ENCODE data around the gene RUVBL1.
A peak's percentile ranks its signal among the peaks of the same experiment; 100 is the strongest.

The RUVBL1 gene

DNA sequence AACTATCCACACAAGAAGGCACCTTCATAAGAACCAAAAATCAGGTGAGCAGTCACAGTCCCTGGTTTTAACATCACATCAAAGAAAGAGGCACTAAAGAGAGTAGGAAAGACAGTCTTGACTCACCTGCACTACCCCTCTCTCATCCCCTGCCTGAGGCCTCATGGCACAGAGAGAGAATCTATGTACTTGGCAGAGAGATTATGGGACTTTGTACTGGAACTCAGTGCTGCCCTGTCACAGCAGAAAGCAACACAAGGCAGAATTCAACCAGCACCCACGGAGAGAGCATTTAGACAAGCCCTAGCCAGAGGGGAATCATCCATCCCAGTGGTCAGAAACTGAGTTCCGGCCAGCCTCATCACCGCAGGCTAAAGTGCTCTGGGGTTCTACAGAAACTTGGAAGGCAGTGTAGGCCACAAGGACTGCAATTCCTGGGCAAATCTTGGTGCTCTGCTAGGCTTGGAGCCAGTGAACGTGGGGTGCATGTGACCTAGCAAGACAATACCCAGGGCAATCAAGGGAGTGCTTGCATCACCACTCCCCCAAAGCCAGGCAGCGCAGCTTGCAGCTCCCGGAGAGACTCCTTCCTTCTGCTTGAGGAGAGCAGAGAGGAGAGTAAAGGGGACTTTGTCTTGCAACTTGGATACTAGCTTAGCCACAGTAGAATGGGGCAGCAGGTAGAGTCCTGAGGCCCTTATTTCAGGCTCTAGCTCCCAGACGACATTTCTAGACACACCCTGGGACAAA is 8.5 kb upstream of the RUVBL1 start:
- no peak for DNase-seq

DNA sequence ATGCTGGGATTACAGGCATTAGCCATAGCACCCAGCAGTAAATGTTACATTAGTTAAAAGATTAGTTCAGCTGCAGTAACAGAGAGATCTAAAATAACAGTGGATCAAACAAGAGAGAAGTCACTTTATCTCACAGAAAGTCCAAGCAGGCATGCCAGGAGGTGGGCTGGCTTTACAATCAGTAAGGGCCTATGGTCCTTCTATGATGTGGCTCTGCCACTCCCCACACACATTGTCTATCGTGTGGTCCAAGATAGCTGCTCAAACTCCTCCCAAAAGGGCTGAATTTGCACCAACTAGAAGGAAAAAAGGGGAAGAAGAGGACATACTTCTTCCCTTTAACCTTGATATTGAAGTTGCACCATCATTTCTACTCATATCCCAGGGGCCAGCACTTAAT is 4.6 kb upstream of the RUVBL1 start:
- DNase-seq, result no peak

DNA sequence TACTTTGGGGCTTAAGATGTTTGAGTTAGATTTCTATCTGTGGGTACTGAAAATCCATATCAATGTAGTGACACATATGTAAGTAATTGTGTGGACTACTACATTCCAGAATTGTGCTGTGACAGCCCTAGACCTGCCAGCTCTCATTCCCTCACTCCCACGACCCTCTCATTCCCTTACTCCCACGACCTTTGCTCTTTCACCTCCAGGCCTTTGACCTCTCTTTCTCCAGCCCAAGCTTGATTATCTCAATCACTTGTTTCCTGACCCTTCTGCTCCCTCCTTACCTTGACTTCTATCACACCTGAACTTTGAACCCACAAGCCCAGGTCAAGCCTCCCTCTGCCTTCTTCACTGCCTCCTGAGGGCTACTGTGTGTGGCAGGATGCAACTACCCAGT is 3.6 kb upstream of the RUVBL1 start:
- no peak for DNase-seq

DNA sequence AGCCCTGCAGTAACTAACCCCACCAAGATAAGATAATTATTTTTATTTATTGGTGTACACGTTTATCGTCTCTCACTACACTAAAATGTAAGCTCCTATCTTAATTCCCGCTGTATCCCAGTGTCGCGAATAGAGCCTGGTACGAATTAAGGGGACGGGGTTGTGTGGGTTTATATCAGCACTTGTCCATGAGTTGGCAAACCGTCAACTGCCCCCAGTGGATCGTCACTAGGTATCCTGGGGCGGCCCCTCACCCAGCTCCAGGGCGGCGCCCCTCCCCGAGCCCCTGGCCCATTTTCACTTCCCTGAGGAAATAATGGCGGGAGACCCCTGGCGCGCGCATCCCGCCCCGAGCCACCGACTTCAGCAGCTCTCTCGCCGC is 465 bp downstream of the RUVBL1 start:
- no peak for DNase-seq

DNA sequence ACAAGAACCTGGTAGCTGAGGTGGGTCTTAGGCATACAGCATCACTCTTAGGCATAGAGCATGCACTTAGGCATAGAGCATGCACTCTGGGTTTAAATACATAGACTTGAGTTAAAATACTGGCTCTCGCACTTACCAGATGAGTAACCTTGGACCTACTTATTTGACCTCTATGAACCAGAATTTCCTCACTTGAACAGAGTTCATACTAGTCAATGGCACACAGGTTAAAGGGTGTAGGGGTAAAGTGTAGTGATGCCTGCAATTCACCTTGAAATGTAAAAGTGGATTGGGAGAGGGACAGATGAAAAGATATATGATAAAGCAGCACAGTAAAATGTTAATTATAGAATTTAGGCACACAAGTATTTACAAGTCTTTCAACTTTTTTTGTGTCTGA is 1.6 kb downstream of the RUVBL1 start:
- no peak for DNase-seq

DNA sequence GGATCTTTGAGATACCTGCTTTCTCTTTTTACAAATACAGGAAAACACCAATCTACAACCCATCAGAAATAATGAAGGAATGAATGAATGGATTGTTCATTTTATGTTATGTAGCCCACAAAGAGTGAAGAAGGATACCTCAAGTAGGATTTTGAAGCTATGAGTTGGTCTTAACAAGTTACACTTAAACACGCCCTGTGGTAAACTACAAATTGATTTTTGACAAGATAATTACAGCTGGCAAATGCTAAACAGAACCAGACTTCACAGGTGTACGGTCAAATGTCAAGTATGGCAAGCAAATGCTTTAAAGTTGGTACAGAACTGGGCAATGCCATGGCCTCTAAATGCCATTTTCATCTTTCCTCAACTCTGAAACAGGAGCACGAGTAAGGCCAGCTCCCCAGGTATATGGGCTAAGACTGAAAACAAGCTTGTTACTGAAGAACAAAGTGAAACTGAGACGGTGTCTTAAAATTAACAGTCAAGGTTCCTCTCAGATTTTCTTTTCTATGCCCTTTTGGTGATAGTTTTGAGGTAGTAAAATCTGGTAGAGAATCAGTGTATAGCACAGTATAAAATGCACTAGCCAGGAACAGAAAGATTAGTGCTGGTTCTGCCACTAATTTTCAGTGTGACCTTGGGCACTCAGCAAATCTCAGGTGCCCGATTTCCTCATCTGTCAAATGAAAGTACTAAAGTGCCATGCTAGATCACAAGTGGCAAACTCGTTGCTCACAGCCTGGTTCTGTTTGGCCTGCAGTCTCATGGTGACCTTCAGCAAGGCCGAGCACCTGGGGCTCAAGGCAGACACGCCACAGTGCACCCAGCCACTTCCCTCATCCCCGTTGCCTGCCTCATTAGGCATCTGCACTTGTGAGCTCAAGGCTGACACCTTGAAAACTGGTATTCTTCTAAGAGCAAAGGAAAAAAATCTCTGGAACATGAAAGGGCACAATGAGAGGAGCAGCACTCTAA is 9.5 kb downstream of the RUVBL1 start:
- DNase-seq, result no peak

DNA sequence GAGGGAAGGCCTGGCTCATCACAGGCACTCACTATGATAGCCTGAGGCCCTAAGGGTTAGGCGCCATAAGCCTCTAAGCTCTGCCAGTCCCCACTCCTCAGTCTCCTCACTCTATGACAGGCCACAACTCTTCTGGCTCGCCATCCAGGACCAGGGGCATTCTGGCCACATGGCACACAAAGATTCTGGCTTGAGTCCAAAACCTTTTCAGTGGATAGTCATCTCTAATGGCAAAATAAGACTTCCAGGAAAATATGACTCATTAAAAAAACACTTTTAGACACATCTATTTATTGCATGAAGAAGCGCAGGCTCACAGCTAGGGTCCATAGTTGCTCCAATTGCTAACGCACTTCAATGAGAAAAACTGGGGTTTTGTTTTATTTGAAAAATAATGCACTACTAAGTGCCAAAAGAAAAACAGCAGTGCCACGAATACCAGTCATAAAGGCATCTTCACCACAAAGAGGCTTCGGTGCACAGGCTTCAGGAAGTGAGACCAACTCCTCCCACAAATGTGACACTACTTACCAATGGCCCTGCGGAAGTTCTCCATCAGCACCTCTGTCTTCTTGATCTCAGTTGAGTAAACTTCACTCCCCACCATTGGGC is 11.1 kb downstream of the RUVBL1 start:
- peak; percentile 5 for DNase-seq

DNA sequence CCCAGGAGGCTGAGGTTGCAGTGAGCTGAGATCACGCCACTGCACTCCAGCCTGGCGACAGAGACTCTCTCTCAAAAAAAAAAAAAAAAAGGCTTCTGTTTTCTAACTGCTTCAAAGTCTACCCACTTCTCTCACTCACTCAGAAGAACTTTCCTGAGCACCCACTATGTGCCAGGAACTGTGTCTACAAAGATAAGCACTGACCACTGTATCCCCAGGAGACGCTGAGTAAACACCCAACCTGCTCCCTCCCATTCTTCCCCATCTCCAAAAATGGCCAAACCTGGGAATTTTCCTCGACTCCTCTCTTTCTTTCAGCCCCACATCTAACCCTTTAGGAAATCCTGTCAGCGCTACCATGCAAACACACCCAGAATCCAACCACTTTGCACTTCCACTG is 12.5 kb downstream of the RUVBL1 start:
- DNase-seq, result no peak

DNA sequence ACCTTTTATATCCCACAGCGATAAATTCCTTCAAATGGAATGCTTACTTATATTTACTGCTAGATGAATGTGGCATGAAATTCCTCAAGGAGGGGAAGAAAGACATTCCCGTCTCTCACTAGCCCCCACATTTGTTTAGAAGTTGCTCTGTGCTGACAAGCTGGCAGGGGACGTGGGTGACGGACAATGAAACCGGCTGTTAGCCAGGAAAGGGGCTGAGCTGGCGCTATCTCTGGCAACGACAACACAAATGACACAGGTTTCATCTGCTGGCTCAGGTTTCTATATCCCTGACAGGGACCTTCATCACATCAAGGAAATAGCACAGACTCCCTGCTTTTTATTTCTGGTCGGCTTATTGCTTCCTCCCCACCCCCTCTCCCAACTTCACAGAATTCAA is 15.8 kb downstream of the RUVBL1 start:
- no peak for DNase-seq

DNA sequence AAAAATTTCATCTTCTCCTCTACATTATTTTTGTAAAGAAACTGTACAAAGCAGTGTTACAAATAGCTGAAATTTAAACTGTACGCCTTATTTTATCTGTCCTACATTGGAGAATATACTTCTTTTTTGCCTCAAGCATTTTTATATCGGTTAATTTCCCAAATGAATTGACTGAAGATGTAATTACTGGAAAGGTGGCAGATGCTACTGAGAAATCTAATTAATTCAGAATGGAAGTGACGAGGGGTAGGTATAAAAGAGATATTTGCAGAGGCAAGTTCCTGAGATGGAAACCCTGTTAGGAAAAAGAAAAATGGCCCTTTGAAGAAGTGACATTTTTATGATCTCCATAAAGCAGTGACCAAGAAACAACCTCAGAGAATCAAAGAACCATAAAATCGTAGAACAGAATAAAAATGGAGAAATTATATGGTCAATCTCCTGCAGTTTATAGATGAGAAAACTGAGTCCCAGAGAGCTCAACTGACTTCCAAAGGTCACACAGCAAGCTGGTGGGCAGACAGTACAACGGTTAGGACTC is 20.4 kb downstream of the RUVBL1 start:
- DNase-seq, result no peak

DNA sequence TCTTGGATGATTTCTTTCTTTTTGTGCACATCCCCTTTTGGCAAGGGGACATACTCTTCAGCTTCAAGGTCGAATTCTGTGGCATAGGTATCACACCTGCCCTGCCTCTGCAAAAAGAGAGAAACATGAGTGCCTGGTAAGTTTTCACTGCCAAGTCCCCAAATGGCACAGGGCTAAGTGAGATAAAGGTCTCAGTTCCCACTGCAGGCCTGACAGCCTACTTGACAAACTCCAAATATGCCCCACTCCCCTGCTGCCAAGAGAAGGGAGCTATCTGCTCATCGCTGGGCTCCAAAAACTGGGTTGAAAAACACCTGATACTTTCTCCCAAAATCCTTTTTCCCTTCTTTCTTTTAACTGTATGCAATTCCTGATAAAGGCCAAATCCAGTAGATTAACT is 23.0 kb downstream of the RUVBL1 start:
- no peak for DNase-seq

DNA sequence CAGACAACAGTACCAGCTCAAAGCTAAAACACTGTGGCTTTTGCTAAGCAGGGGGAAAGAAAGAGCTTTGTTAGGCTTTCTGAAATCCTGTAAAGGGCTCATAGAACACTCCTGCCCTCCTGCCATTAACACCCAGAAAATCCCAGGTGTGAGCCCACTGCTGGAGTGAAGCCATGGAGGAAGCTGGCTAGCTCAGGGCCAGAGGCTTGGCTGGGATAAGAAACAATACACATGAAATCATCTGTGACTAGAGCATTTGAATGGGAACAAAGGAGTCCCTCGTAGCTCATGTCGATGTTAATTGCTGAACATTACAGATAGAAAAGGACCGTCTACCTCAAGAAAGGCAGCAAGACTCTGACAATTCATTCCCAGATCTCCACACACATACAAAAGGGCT is 23.5 kb downstream of the RUVBL1 start:
- no peak for DNase-seq

DNA sequence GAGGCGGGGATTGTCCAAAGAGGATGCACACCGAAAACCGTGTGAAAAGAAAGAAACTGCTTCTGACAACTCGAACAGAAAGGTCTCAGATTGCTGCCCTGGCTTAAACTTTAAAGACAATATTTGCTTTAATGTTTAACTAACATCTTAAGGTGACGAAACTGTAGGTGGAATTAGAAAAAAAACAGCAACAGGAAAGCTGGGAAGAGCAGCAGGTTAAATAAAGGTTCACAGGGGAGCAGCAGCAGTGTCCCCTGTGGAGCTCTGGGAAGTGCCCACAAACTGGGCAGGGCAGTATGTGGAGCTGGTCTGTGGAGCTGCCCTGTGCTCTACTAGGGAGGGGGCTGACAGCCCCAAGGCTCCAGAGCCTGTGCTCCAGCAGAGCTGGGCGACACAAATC is 25.4 kb downstream of the RUVBL1 start:
- DNase-seq, result no peak

DNA sequence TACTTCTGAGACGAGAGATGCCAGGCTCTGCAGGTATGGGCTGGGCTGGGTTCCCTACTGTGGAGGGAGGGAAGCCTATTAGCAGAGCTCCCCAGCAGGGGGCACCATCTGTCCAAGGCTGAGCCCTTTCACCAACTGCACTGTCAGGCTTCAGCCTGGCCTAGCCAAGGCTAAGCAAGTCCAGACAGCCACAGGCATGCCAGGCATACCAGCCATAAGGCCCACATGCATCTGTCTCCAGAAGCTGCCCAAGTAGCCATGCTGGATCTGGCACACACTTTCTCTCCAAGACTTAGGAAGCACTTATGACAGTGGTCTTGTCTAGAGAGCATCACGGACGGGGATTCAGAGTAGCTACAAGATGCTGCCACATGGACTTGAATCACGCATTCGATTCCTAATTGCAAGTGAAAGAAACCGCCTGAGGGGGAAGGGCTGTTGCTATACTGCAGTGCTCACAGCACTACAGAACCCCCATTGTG is 28.3 kb downstream of the RUVBL1 start:
- DNase-seq, result peak; percentile 89

DNA sequence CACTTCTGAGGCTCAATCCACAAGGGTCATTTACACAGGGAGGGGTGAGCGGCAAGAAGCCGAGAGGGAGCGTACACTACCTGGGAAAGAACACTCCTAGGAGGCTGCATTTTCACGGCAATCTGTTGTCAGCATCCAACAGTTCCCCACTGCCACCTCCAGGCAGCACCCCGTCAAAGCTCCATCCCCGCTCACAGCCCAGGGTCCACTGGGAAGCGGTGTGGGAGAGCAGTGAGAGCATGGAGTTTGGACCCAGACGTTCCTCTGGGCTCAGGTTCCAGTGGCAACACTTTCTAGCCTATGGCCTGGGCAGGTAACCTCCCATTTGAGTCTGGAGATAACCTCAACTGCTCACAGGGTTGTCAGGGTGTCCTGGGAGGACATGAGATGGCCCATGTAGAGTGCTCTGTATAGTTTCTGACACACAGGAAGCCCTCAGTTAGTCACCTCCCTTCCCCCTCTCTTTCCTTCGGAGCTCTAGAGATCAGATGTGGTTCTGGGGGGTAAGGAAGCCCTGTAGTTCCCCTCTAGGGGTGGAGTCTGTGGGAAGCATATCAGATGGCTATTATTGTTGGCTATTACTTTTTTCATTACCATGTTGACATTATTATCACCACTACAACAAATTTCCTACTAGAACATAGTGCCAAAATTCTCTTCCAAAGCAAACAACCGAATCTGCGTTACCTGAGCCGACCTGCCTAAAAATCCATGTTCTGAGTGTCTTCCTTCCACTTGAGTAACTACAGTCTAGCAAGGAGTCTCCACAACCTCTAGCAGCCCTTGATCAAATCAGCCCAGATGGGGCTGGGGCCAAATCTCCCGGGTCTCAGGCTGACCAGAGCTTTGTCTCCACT is 29.1 kb downstream of the RUVBL1 start:
- no peak for DNase-seq

DNA sequence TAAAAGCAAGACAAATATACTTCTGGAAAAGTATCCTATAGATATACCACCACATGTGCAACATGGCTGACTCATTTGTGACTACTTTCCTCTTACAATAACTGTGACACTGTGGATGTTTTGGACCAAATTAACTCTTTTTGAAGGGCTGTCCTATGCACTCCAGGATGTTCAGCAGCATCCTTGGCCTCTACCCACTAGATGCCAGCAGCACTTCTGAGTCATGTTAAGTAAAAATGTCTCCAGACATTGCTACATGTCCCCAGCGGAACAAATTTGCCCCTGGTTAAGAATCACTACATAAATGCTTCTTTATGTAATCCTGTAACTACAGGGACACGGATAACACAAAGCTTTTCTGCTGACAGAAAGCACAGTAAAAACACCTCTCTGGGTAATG is 32.0 kb downstream of the RUVBL1 start:
- DNase-seq, result no peak

DNA sequence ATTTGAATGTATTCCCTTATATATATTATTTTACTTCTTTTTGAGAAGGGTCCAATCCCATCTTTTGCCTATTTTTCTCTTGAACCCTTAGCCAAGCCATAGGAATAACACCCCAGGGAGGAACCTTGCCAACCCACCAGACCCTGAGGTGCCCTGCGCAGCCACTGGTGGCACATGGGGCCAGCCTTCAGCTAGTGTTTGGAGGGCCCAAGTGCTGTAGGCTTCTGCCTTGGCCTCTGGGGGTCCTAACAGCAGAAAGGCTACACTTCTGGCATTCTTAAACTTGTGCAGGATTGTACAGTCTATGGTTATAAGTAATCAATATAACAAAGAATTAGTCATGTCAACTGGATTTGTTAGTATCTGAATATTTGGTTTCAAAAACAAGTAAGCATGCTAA is 34.5 kb downstream of the RUVBL1 start:
- DNase-seq, result no peak

DNA sequence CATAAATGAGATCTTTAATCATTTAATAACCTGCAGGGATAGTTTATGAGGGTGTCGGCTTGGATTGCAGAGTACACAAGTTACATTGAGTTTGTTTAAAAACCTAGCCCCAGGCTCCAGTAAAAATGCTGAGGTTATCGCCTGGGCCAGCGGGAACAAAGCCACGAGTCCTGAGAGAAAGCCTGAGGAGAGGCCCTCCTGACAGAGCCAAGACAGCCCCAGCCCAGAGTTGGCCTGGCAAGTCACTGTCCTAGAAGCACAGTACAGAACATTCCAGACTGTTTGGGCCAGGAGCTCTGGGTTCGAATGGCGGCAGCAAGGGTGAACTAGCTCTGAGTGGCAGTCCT is 39.0 kb downstream of the RUVBL1 start:
- no peak for DNase-seq

DNA sequence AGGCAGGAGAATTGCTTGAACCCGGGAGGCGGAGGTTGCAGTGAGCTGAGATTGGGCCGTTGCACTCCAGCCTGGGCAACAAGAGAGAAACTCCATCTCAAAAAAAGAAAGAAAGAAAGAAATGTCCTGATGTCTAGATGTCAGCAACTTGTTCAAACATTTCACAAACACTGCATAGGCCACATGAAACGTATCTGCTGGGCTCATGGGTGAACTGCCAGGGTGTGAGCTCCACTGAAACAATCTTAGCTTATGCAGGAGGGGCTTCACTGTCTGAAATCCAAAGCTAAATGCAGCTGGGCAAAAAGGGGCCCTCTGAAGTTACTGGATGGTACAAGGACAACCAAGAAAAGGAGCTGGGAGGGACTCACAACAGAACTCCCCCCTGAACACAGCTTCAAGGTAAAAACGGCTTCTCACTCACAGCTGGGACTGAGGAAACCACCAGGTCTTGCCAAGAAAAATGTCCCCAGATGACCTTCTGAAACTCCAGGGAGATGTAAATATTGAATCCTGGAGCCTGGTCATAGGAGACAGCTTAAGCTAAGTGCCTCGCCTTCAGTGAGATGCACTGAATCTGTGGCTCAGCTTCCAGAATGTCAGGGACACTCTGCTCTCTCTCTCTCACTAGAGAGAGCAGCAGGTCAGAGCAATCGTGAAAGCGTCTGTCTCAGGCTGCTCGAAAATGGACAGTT is 39.5 kb downstream of the RUVBL1 start:
- DNase-seq, result no peak

DNA sequence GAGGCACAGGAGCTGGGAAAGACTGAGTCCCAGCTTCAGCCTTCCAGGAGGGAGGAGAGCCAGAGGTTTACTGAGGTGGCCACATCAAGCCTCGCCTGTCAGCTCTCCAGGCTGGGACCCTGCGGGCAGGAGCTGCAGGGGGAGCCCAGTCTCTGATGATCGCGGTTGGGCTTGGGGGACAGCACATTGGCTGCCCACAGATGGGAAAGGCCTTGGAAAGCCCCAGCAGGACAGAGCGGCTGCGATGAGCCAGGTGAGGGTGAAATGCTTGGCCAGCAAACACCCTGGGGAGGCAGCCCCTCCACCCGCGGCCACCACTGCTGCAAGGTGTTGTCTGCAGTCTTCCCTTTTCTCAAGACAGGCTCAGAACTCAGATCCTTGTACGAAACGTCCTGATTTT is 40.2 kb downstream of the RUVBL1 start:
- no peak for DNase-seq

DNA sequence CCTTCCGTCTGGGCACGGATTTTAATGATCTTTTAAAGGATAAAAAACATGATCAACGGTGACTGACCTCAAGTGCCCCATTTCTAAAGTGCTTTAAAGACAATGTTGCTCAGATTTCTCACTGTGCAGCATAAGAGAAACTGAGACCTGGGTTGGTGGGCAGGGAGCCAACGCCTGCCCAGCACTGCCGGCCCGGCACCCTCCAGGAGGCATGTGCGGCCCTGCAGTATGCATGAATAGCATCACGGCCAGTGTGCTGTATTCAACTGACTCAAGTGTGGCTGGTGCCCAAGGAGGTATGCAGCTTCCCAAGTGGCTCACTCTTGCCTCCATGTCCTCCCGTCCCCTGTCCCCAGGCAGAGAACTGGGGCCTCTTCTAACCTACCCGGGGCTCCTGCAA is 41.1 kb downstream of the RUVBL1 start:
- no peak for DNase-seq

DNA sequence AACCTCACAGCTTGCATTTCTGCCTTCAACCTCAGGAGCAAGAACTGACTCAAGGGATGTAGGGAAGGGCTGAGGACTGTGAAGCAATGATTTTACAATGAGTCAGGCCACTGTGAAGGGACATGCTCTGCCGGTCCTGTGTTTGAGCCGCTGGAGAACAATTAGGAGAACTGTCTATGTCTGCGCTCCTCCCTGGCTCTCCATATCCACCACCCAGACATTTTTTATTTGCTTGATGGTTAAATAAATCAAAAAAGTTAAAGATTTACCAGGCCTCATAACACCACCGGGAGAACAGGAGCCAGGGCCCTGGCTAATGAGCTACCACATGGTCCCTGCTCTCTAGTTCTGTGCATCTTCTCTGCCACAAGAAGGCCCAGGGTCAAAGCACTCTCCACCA is 41.8 kb downstream of the RUVBL1 start:
- DNase-seq, result no peak

Data from NCI-H1105 treated with DMSO at 0.1 percent for 48 hours (cell line).